Dermis microvascular lymphatic vessel endothelial cell (primary cell): ENCODE data around the gene CBX6. TPM values are rescaled to one million over a fixed set of nuclear protein-coding genes. Genes with fewer than 3 reads are reported as not detected.

Experiments used
- DNase-seq, 2 donors: peaks; one replicate each; pipeline versions ENCODE4 v3.0.0 to v3.0.0-alpha.2; 2010; ENCODE audit warnings: low read depth in 2 of 2
- total RNA-seq: library from RNA; depleted of rRNA; stranded (reverse); fragments of >200 nt; gene quantifications from 2 replicates; pipeline ENCODE4 v1.2.1, GENCODE V29; 2014

Gene CBX6
- total RNA-seq, 1 donor from 2014 or later = 15.7 TPM

DNA sequence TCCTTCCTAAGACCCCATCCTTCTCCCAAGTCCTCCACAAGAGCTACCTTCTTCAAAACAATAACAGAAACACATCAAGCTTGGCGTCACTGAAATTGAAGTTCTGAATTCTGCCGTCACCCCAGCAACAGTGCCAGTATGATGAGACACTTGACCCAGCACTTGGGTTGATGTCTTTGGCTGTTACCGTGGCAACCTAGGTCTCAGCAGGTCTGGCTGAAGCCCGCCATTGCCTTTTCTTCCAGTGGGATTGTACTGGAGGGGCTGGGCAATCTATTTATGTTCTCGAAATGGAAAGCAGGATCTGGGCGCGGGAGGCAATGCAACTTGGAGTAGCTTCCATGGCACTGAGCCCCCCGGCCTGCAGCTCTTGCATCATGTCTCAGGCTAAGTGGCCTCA, 52.0 kb downstream of the CBX6 start:
- no peak for DNase-seq

DNA sequence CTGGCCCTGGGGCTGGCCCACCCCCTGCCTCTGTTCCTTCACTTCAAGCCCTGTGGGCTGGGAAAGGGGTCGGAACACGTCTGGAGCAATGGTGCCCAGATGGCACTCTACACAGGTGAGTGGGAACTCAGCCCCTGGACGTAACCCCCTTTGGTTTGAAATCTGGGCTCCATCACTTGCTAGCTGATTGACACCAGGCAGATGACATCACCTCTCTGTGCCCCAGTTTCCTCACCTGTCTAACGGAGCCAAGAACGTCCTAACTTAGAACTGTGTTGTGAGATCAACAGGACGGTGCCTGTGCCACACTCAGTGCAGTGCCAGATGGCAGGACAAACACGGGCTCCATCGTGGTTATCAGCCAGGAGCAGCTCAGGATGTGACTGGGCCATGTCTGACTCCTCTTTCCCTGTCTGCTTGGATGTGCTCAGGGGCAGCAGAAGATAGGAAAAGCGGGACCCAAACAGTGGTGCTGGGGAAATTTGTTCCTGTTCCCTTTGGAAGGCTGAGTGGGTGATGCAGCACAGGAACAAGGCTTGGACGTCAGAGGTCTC, 52.6 kb downstream of the CBX6 start:
- DNase-seq = no peak

DNA sequence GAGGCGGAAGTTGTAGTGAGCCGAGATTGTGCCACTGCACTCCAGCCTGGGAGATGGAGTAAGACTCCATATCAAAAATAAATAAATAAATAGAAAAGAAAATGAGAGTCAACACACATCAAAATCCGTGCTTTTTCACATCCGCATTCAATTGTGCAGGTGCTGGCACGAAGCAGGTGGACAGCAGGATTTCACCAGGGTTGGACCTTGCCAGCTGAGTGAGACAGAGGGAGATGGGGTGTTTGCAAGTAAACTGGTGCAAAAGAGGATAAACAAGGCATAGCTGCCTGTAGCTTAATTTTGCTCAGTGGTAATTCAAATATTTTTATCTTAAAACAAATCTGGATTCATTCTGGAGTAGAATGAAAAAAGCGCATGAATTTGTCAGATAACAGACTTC, 54.8 kb downstream of the CBX6 start:
- DNase-seq = no peak

DNA sequence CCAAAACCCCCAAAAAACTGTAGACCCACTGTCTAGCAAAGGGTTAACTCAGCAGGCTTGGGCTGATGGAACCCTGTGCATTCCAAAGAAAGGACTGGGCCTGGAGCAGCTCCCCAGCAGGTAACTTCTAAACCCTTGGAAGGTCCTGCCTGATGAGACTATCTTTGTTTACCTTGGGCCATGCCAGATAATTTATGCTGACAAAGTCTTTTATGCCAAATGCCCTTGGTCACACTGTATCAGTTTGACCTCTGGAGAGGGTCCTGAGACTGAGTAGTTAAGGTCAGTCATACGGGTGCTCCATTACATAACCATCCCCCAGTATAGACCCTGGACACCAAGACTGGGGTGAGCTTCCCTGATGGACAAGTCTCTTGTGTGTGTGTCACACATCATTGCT, 56.2 kb downstream of the CBX6 start:
- no peak for DNase-seq

Other genes with a start within 250 kb of the CBX6 start
- gene FAM227A, start 215.8 kb downstream of the CBX6 start, total RNA-seq = 0.26 and 0.38 TPM in 2 replicates
- 17.3 and 18.0 TPM in 2 replicates for gene CBY1, start 215.6 kb downstream of the CBX6 start, total RNA-seq
- 54.5 and 71.8 TPM in 2 replicates for gene TOMM22, start 190.3 kb downstream of the CBX6 start, total RNA-seq
- gene JOSD1, start 171.3 kb downstream of the CBX6 start, total RNA-seq = 69.6 and 77.2 TPM in 2 replicates
- gene GTPBP1, start 166.3 kb downstream of the CBX6 start, total RNA-seq = 14.4 and 18.8 TPM in 2 replicates
- gene SUN2, start 116.2 kb downstream of the CBX6 start, total RNA-seq = 108 and 123 TPM in 2 replicates
- 11.8 and 16.2 TPM in 2 replicates for gene DNAL4, start 78.1 kb downstream of the CBX6 start, total RNA-seq
- 0.13 TPM in 2 replicates for gene NPTXR, start 28.2 kb downstream of the CBX6 start, total RNA-seq
- not detected in 2 replicates for gene APOBEC3A, start 85.4 kb upstream of the CBX6 start, total RNA-seq
- gene APOBEC3B, start 110.1 kb upstream of the CBX6 start, total RNA-seq = 0.76 and 1.3 TPM in 2 replicates
- 0.64 and 0.76 TPM in 2 replicates for gene APOBEC3C, start 142.0 kb upstream of the CBX6 start, total RNA-seq
- 0.39 and 0.51 TPM in 2 replicates for gene APOBEC3D, start 148.9 kb upstream of the CBX6 start, total RNA-seq
- 3.4 and 4.4 TPM in 2 replicates for gene APOBEC3F, start 168.6 kb upstream of the CBX6 start, total RNA-seq
- 3.1 and 6.1 TPM in 2 replicates for gene APOBEC3G, start 205.1 kb upstream of the CBX6 start, total RNA-seq
- gene APOBEC3H, start 225.0 kb upstream of the CBX6 start, total RNA-seq = not detected in 2 replicates